Posterior vena cava (tissue), 2 donors: ENCODE data around the gene ENTHD1. TPM values are rescaled to one million over a fixed set of nuclear protein-coding genes. Genes with fewer than 3 reads are reported as not detected.
A peak's percentile ranks its signal among the peaks of the same experiment; 100 is the strongest.

Source experiments
- DNase-seq: peaks from one replicate; pipeline ENCODE4 v3.0.0-alpha.2; 2020; ENCODE audit warnings: low spot score
- intact Hi-C, 2 donors: fragments of 100-400 bp; cut with DNase I; formaldehyde crosslinking; loops; one replicate each; pipeline versions ENCODE4 v1.14.1 to v1.14.2; 2022 to 2023
- total RNA-seq, 2 donors: library from RNA; stranded (reverse); fragmentation: NEBNext Ultra II Directional; extraction: Animal tissue kit (Norgen Biotek cat#: 25700); gene quantifications; one replicate each; pipeline ENCODE4 v1.2.1, GENCODE V29; 2021
- donor health status: DM: yes; HTN: yes; CAD: no.
- donor health status: DM: yes; HTN: yes; CAD: no.

ENTHD1 gene
- total RNA-seq, 2 donors from 2014 or later = not detected

GRCh38 chr22:39723463-39723862, 170.1 kb downstream of the ENTHD1 start:
- intact Hi-C loops = no loop called here
- DNase-seq = peak; percentile 64

GRCh38 chr22:39722501-39722900, 171.1 kb downstream of the ENTHD1 start:
- intact Hi-C loops = no loop called here
- DNase-seq = no peak

- intact Hi-C loops = no loop called here
- DNase-seq = peak; percentile 45
Measured at GRCh38 chr22:39722032-39722325, 171.6 kb downstream of the ENTHD1 start.

GRCh38 chr22:39721206-39722031, 172.1 kb downstream of the ENTHD1 start:
- intact Hi-C loops = no loop called here
- no peak for DNase-seq

- no peak for DNase-seq
- intact Hi-C loops = no loop called here
Measured at GRCh38 chr22:39719559-39720450, 173.8 kb downstream of the ENTHD1 start.

- DNase-seq = no peak
- intact Hi-C loops = no loop called here
Measured at GRCh38 chr22:39718921-39719475, 174.6 kb downstream of the ENTHD1 start.

GRCh38 chr22:39718206-39718605, 175.4 kb downstream of the ENTHD1 start:
- intact Hi-C loops = no loop called here

GRCh38 chr22:39717099-39717498, 176.5 kb downstream of the ENTHD1 start:
- DNase-seq = no peak
- intact Hi-C loops = no loop called here

More at GRCh38 chr22:39718206-39718605, 175.4 kb downstream of the ENTHD1 start:
- DNase-seq = no peak

- intact Hi-C loops = no loop called here
Measured at GRCh38 chr22:39716534-39716933, 177.0 kb downstream of the ENTHD1 start.

GRCh38 chr22:39715778-39716495, 177.6 kb downstream of the ENTHD1 start:
- intact Hi-C loops = no loop called here

More at GRCh38 chr22:39716534-39716933, 177.0 kb downstream of the ENTHD1 start:
- DNase-seq = no peak

GRCh38 chr22:39714321-39714720, 179.2 kb downstream of the ENTHD1 start:
- DNase-seq = peak; percentile 52
- intact Hi-C loops = no loop called here

More at GRCh38 chr22:39715778-39716495, 177.6 kb downstream of the ENTHD1 start:
- peak; percentile 64 for DNase-seq

- intact Hi-C loops = no loop called here
Measured at GRCh38 chr22:39713799-39714290, 179.7 kb downstream of the ENTHD1 start.

GRCh38 chr22:39712751-39713525, 180.6 kb downstream of the ENTHD1 start:
- intact Hi-C loops = no loop called here
- DNase-seq = peak; percentile 71

More at GRCh38 chr22:39713799-39714290, 179.7 kb downstream of the ENTHD1 start:
- peak; percentile 51 for DNase-seq

- no peak for DNase-seq
- intact Hi-C loops = no loop called here
Measured at GRCh38 chr22:39712081-39712480, 181.5 kb downstream of the ENTHD1 start.

GRCh38 chr22:39710380-39711150, 183.0 kb downstream of the ENTHD1 start:
- intact Hi-C loops = no loop called here
- no peak for DNase-seq

- intact Hi-C loops = no loop called here
- no peak for DNase-seq
Measured at GRCh38 chr22:39707816-39708215, 185.7 kb downstream of the ENTHD1 start.

GRCh38 chr22:39707351-39707750, 186.2 kb downstream of the ENTHD1 start:
- DNase-seq = no peak
- intact Hi-C loops = no loop called here
